Panc1 (cell line): ENCODE data around the gene CSF2RB. TPM values are rescaled to one million over a fixed set of nuclear protein-coding genes. Genes with fewer than 3 reads are reported as not detected.

Experiments used
- ATAC-seq: fragments of 200-7000 bp; cut with Tn5 transposase; 2 replicates; pipeline ENCODE4 v1.9.1; 2020; ENCODE audit warnings: mild to moderate bottlenecking, moderate library complexity
- BruUV-seq: library from RNA; stranded (reverse); fragments of 400-500 nt; replicated peaks from 2 replicates; lab custom pipeline; 2021; lab: Mats Ljungman, UMichigan
- CTCF ChIA-PET: fragments of 300-600 bp; sonication (Branson Sonifier 250); formaldehyde crosslinking; loops from one replicate; lab custom pipeline; 2022; ENCODE audit warnings: antibody characterized with exemption; lab: Charles Lee
- POLR2A ChIA-PET: fragments of 300-600 bp; sonication (Branson Sonifier 250); formaldehyde crosslinking; loops from one replicate; lab custom pipeline; 2022; ENCODE audit warnings: antibody characterized with exemption; lab: Charles Lee
- DNase-seq: peaks from one replicate; pipeline ENCODE4 v3.0.0-alpha.2; 2010; ENCODE audit warnings: low read depth, low spot score
- H3K27ac ChIP-seq: 2 replicates; pipeline ENCODE4 v1.5.1; 2011; ENCODE audit warnings: mild to moderate bottlenecking, low read length, inconsistent platforms
- H3K27me3 ChIP-seq: fragments of 200-500 bp; sonication (Bioruptor generic); 2 replicates; pipeline ENCODE4 v1.6.0; 2014; ENCODE audit warnings: low read length, inconsistent platforms; ENCODE audit not compliant: control insufficient read depth, insufficient read depth
- H3K36me3 ChIP-seq: fragments of 200-500 bp; sonication (Bioruptor generic); 2 replicates; pipeline ENCODE4 v1.5.1; 2014; ENCODE audit warnings: inconsistent platforms, mild to moderate bottlenecking, low read length, moderate library complexity; ENCODE audit not compliant: control insufficient read depth, insufficient read depth
- H3K4me1 ChIP-seq: 2 replicates; pipeline ENCODE4 v1.5.1; 2011; ENCODE audit warnings: inconsistent platforms, mild to moderate bottlenecking, low read length, moderate library complexity; ENCODE audit not compliant: control insufficient read depth, insufficient read depth
- H3K4me3 ChIP-seq, 2 experiments: 2 replicates each; pipeline ENCODE4 v1.5.1; 2011 to 2012; ENCODE audit warnings: low read depth in 2 of 2, low read length in 2 of 2, mild to moderate bottlenecking in 2 of 2, inconsistent platforms in 1 of 2, moderate library complexity in 1 of 2
- H3K9me3 ChIP-seq: fragments of 200-500 bp; sonication (Bioruptor generic); 2 replicates; pipeline ENCODE4 v1.5.1; 2014; ENCODE audit warnings: low read depth, mild to moderate bottlenecking, inconsistent platforms, low read length, moderate library complexity; ENCODE audit not compliant: control insufficient read depth, insufficient read depth
- POLR2AphosphoS5 ChIP-seq: IDR thresholded peaks from 2 replicates; pipeline ENCODE4 v1.6.1; 2012; ENCODE audit warnings: mild to moderate bottlenecking, low read depth, low read length, moderate library complexity
- SIN3A ChIP-seq: IDR thresholded peaks from 2 replicates; pipeline ENCODE4 v1.6.1; 2012; ENCODE audit warnings: low read depth, mild to moderate bottlenecking, low read length, moderate library complexity, borderline replicate concordance; ENCODE audit not compliant: insufficient read depth
- TCF7L2 ChIP-seq: IDR thresholded peaks from 2 replicates; pipeline ENCODE4 v1.6.1; 2011; ENCODE audit warnings: mild to moderate bottlenecking, low read depth, low read length, inconsistent platforms
- in situ Hi-C: cut with HindIII; loops from 2 replicates; pipeline ENCODE4 v1.10.0; 2016; ENCODE audit warnings: low sequenced_read_pairs, low pct_unique_long_range_greater_than_20kb
- intact Hi-C: fragments of 100-400 bp; cut with micrococcal nuclease; formaldehyde crosslinking; loops from one replicate; pipeline ENCODE4 v1.10.0; 2022; ENCODE audit not compliant: unreplicated experiment
- total RNA-seq: library from RNA; stranded (reverse); gene quantifications from one replicate; pipeline ENCODE4 v1.2.1, GENCODE V29; 2021; ENCODE audit not compliant: unreplicated experiment
- TF ChIP-seq, protein P1 (sequence below): fragments of 450-650 bp; IDR thresholded peaks from 2 replicates; pipeline ENCODE4 v1.5.1; 2017; ENCODE audit warnings: mild to moderate bottlenecking
- TF ChIP-seq, protein P2 (sequence below), 2 experiments: IDR thresholded peaks; 2 replicates each; pipeline ENCODE4 v1.6.1; 2011 to 2012; ENCODE audit warnings: low read depth in 2 of 2, control low read depth in 1 of 2, low read length in 1 of 2, mild to moderate bottlenecking in 1 of 2, moderate library complexity in 1 of 2; ENCODE audit not compliant: insufficient read depth in 1 of 2

Gene CSF2RB
- total RNA-seq, 1 experiment from 2014 or later = not detected

DNA sequence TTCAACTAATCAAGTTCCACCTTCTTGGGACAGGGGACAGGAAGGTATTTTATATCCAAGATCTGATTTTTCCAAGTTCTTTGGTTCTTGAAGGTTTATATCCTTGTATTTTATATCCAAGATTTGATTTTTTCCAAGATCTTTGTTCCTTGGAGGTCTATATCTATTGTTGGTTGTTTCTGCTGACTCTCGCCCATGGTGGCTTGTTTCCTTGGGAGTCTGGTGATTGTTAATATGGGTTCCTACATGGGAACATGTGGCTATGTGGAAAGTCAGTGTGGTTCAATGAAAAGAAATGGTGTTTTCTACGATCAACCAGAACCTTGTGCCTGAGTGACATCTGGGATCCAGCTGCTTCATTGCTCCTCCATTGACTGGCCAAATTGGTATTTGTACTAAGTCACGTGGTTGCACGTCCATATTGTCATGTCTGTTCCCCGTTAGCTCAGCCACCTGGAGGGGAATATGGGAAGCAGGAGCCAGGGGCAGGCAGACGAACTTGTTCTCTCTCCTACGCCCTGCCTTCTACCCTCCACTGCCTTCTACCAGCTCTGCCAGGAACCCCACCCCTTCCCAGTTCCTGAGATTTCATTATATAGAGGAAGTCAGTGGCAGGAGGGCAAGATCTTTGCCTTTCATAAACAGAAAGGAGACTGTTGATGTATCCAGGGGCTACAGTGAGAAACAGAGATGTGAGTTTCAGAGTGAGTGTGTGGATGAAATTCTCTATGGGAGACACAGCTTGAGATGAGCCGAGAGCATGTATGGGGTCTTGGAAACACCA lies 11.1 kb upstream of the CSF2RB start:
- DNase-seq = no peak
- TF ChIP-seq TCF7L2 (no peak), SIN3A (no peak), POLR2AphosphoS5 (no peak)
- TF ChIP-seq, protein P1, sequence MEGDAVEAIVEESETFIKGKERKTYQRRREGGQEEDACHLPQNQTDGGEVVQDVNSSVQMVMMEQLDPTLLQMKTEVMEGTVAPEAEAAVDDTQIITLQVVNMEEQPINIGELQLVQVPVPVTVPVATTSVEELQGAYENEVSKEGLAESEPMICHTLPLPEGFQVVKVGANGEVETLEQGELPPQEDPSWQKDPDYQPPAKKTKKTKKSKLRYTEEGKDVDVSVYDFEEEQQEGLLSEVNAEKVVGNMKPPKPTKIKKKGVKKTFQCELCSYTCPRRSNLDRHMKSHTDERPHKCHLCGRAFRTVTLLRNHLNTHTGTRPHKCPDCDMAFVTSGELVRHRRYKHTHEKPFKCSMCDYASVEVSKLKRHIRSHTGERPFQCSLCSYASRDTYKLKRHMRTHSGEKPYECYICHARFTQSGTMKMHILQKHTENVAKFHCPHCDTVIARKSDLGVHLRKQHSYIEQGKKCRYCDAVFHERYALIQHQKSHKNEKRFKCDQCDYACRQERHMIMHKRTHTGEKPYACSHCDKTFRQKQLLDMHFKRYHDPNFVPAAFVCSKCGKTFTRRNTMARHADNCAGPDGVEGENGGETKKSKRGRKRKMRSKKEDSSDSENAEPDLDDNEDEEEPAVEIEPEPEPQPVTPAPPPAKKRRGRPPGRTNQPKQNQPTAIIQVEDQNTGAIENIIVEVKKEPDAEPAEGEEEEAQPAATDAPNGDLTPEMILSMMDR = no peak
- TF ChIP-seq, protein P2, sequence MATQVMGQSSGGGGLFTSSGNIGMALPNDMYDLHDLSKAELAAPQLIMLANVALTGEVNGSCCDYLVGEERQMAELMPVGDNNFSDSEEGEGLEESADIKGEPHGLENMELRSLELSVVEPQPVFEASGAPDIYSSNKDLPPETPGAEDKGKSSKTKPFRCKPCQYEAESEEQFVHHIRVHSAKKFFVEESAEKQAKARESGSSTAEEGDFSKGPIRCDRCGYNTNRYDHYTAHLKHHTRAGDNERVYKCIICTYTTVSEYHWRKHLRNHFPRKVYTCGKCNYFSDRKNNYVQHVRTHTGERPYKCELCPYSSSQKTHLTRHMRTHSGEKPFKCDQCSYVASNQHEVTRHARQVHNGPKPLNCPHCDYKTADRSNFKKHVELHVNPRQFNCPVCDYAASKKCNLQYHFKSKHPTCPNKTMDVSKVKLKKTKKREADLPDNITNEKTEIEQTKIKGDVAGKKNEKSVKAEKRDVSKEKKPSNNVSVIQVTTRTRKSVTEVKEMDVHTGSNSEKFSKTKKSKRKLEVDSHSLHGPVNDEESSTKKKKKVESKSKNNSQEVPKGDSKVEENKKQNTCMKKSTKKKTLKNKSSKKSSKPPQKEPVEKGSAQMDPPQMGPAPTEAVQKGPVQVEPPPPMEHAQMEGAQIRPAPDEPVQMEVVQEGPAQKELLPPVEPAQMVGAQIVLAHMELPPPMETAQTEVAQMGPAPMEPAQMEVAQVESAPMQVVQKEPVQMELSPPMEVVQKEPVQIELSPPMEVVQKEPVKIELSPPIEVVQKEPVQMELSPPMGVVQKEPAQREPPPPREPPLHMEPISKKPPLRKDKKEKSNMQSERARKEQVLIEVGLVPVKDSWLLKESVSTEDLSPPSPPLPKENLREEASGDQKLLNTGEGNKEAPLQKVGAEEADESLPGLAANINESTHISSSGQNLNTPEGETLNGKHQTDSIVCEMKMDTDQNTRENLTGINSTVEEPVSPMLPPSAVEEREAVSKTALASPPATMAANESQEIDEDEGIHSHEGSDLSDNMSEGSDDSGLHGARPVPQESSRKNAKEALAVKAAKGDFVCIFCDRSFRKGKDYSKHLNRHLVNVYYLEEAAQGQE (IDR thresholded peaks at IDR 0.05; ENCODE audit: insufficient read depth in 1 of 2, low read depth in 2 of 2, low read length in 1 of 2) = no peak
- Histone ChIP-seq H3K27me3 (no peaks in the 10 kb centered on the region), H3K9me3 (no peaks in the 10 kb centered on the region), H3K36me3 (no peaks in the 10 kb centered on the region), H3K4me3 (no peak overlapping the region), H3K27ac (no peak overlapping the region), H3K4me1 (no peaks in the 10 kb centered on the region)
- CTCF ChIA-PET = no interaction called here
- POLR2A ChIA-PET = no interaction called here
- intact Hi-C loops = no loop called here
- in situ Hi-C loops = no loop called here
- ATAC-seq = no peak
- no TSS peak for BruUV-seq

DNA sequence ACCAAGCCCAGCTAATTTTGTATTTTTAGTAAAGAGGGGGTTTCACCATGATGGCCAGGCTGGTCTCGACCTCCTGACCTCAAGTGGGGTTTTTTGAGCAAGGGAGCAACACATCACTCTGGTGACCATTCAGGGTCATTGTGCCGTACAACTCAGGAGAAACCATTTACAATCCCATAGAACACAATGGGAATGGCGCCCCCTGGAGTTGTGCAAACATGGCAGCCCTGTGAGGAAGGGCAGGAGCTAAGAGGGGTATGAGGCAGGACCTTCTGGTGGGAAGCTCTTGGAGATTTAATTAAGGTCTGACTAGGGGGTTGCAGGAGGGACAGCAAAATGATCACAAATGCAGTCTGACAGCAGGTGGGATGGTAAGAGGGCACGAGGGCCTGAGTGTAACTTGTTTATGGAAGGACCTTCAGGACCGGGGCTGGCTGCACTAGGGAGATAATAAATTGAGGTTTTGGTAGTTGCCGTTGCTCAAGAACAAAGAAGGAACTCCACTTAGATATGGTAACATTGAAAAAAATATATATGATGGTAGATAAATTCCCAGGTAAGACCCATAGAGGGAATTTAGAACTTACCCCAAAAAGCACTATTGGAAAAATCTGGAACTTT lies 9.1 kb upstream of the CSF2RB start:
- no peak for TF ChIP-seq SIN3A
- TF ChIP-seq, protein P2 (IDR thresholded peaks at IDR 0.05; ENCODE audit: insufficient read depth in 1 of 2, low read depth in 2 of 2, low read length in 1 of 2) = no peak
- no peak for TF ChIP-seq TCF7L2
- TF ChIP-seq, protein P1 = peak; percentile 25; the same call in 1 of the 2 replicates
- no peak for TF ChIP-seq POLR2AphosphoS5
- ChIA-PET POLR2A (interaction anchor here (0.6 kb wide), 1 partner anchor 8 kb away, joined by 3 read pairs; no protein-coding TSS in a partner anchor), CTCF (no interaction called here)

More for the DNA sequence above, 9.1 kb upstream of the CSF2RB start:
- Histone ChIP-seq H3K4me3 (no peak overlapping the region), H3K27ac (no peak overlapping the region), H3K4me1 (no peaks in the 10 kb centered on the region), H3K9me3 (no peaks in the 10 kb centered on the region), H3K36me3 (no peaks in the 10 kb centered on the region), H3K27me3 (no peaks in the 10 kb centered on the region)
- BruUV-seq = no TSS peak
- no peak for ATAC-seq
- in situ Hi-C loops = no loop called here
- DNase-seq = no peak
- intact Hi-C loops = no loop called here
